Lower leg skin (tissue), 3 donors: Measurements from ENCODE around the gene ARNT2.

Experiments
- CTCF ChIP-seq, 3 donors: fragments of 450-650 bp; IDR thresholded peaks; one replicate each; pipeline ENCODE4 v1.5.1; 2016; ENCODE audit warnings: antibody characterized with exemption in 3 of 3, mild to moderate bottlenecking in 3 of 3, moderate library complexity in 2 of 3
- POLR2A ChIP-seq, 2 donors: fragments of 450-650 bp; IDR thresholded peaks; one replicate each; pipeline ENCODE4 v1.6.1; 2016 to 2017; ENCODE audit warnings: antibody characterized with exemption in 2 of 2, mild to moderate bottlenecking in 1 of 2, moderate library complexity in 1 of 2

GRCh38 chr15:80551348-80551747, 147.2 kb downstream of the ARNT2 start:
- TF ChIP-seq CTCF (IDR thresholded peaks at IDR 0.05) (no peak), POLR2A (IDR thresholded peaks at IDR 0.05) (no peak)
